NB4 (cell line): Measurements from ENCODE around the gene CCR5AS.

Source experiments
- DNase-seq: peaks from one replicate; pipeline ENCODE4 v3.0.0; 2010; ENCODE audit warnings: low read depth
- H3K4me3 ChIP-seq: one replicate; pipeline ENCODE4 v1.5.1; 2011; ENCODE audit warnings: mild to moderate bottlenecking, low read depth, low read length, moderate library complexity
- MYC ChIP-seq: IDR thresholded peaks from 2 replicates; pipeline ENCODE4 v1.6.1; 2011; ENCODE audit warnings: low read depth, low read length
- POLR2A ChIP-seq: IDR thresholded peaks from 2 replicates; pipeline ENCODE4 v1.6.1; 2011; ENCODE audit warnings: mild to moderate bottlenecking; ENCODE audit not compliant: insufficient read length; ENCODE audit errors: extremely low read depth
- TF ChIP-seq, protein P1 (sequence below): IDR thresholded peaks from one replicate; pipeline ENCODE4 v1.5.1; 2012; ENCODE audit warnings: low read depth, low read length
- TF ChIP-seq, protein P2 (sequence below): IDR thresholded peaks from 2 replicates; pipeline ENCODE4 v1.6.1; 2011; ENCODE audit warnings: low read depth, low read length

Gene CCR5AS

DNA sequence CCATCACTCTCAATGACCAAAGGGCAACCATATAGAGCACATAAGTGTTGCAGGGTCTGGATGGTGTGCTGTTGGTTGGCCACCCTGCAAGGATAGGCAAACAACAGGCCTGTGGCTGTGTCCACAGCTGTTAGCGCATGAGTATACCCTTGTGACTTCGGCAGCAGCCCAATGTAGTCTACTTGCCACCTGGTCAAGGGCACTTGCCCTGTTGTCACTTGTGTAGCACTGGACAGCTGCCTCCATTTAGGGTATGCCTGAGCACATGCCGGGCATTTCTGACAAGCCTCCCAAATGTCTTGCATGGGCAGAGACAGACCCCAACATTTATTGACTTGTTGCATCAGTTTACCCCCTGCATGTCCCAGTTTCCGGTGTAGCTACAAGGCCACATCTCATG lies 12.9 kb upstream of the CCR5AS start:
- no peak for TF ChIP-seq MYC
- TF ChIP-seq, protein P1, sequence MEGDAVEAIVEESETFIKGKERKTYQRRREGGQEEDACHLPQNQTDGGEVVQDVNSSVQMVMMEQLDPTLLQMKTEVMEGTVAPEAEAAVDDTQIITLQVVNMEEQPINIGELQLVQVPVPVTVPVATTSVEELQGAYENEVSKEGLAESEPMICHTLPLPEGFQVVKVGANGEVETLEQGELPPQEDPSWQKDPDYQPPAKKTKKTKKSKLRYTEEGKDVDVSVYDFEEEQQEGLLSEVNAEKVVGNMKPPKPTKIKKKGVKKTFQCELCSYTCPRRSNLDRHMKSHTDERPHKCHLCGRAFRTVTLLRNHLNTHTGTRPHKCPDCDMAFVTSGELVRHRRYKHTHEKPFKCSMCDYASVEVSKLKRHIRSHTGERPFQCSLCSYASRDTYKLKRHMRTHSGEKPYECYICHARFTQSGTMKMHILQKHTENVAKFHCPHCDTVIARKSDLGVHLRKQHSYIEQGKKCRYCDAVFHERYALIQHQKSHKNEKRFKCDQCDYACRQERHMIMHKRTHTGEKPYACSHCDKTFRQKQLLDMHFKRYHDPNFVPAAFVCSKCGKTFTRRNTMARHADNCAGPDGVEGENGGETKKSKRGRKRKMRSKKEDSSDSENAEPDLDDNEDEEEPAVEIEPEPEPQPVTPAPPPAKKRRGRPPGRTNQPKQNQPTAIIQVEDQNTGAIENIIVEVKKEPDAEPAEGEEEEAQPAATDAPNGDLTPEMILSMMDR: no peak
- TF ChIP-seq POLR2A: no peak
- TF ChIP-seq, protein P2, sequence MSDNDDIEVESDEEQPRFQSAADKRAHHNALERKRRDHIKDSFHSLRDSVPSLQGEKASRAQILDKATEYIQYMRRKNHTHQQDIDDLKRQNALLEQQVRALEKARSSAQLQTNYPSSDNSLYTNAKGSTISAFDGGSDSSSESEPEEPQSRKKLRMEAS: no peak
- DNase-seq: no peak

DNA sequence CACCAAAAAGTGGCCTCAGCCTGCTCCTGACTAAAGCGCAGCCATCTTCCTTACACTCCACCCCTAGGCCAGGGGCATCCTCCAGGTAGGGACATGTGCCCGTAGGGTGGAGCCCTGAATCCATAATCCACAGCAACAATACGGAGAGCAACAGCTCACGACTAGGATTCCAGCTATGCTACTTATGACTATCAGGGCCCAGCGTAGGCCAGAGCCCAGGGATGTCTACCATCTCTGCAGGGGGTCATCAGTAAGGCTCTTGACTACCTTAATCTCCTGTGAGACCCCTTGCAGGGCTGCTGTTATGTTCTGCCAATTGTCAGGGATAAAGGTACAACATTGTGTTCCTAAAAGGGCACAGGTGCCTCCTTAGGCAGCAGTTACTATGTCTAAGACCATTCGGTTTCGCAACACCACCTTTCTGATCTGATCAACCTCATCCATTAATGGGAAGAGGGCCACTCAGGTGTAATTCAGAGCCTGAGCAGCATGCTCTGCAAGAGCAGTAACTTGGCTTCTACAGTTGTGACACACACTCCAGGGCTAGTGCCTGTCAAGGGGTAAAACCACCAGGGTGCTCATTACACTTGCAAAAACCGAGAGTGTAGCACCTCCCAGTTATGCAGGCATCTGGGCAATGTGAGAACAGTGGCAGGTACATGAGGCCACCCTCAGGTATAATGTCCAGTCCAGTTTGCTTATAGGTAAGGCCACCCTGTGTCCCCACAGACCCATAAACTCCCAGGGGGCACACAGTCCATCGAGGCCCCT lies 11.2 kb upstream of the CCR5AS start:
- no peak for DNase-seq
- no peak overlapping the region for H3K4me3 ChIP-seq
- TF ChIP-seq MYC (no peak), POLR2A (no peak)
- TF ChIP-seq, protein P1: no peak
- TF ChIP-seq, protein P2: no peak

More for the DNA sequence above, 12.9 kb upstream of the CCR5AS start:
- H3K4me3 ChIP-seq: no peak overlapping the region

DNA sequence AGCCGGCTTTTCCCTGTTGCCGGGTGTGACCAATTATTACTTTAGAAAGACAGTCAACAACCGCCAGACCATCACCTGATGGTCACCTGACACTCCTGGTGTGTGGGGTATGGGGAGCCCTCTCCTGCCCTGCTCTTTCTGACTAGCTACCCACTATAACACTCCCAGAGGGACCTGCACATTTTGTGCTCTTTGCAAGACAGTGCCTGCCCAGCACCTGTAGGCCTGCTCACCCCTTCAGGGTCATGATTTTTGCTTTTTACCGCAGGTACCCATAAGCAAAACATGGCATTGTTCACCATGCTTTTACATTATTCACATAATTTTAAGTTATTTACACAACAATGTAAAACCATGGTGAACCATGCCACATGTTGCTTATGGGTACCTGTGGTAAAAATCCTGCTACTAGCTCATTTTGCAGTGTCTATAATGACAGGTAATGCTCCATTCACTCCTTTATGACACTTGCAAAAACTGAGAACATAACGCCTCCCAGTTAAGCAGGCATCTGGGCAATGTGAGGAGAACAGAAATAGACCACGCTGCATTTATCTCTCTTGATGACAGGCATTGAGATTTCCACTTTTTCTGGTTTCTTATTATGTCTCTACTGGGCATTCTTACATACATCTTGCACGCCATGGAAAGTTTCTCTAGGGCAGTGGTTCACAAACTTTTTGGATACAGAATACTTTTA lies 10.1 kb upstream of the CCR5AS start:
- DNase-seq: no peak
- TF ChIP-seq, protein P1: no peak
- TF ChIP-seq POLR2A (no peak), MYC (no peak)
- TF ChIP-seq, protein P2: no peak
- H3K4me3 ChIP-seq: no peak overlapping the region

DNA sequence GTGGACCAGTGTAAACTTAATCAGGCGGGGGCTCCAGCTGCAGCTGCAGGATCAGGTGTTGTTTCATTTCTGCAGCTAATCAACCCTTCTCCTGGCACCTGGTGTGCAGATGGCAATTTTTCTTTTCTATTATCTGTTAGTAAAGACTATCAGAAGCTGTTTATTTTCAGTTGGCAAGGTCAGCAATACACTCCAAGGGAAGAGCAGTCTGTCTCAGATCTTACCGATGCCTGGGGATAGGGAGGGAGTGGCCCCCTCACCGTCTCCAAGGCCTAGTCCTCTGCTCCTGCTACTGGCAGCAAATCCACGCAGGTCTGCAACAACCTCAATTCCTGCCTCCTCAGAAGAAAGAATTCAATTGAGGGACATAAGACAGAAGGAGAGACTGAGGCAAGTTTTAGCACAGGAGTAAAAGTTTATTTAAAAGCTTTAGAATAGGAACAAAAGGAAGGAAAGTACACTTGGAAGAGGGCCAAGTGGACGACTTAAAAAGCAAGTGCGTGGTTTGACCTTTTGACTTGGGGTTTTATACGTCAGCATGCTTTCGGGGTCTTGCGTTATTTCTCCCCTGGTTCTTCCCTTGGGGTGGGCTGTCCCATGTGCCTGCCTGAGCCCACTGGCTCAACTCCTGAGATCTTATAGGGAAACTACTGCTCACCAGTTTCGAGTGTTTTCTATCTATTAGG lies 9.4 kb upstream of the CCR5AS start:
- no peak overlapping the region for H3K4me3 ChIP-seq
- peak; percentile 66 for DNase-seq
- TF ChIP-seq MYC (no peak), POLR2A (no peak)
- TF ChIP-seq, protein P2: no peak
- TF ChIP-seq, protein P1: no peak

DNA sequence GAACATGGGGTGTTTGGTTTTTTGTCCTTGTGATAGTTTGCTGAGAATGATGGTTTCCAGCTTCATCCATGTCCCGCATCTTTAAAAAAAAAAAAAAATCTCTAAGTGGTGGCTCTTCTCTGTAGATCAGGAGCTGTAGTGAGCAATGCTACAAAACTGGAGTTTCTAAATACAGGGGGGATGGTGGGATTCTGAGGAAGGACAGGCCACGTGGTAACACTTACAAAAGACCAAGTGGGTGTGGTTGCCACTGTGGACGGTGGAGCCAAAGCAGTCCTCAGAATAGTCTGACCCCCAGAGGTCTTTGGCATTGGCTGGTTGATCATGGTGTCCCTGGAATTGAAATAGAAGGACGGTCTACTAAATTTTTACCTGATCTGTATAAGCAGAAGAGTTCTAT lies 7.9 kb upstream of the CCR5AS start:
- no peak overlapping the region for H3K4me3 ChIP-seq
- TF ChIP-seq, protein P2: no peak
- TF ChIP-seq POLR2A: no peak
- no peak for TF ChIP-seq MYC
- TF ChIP-seq, protein P1: no peak
- DNase-seq: no peak
